TTC549 (cell line): ENCODE measurements around the gene BBS1.
A peak's percentile ranks its signal among the peaks of the same experiment; 100 is the strongest.
"Not testable (repeated sequence)": the region's sequence is repeated elsewhere in the genome, so short reads cannot be mapped to it uniquely, and the experiment has no call there.

Experiments
- FAIRE-seq: peaks from 2 replicates; lab custom pipeline; 2012; peaks lifted over from hg19 to GRCh38; lab: Jason Lieb, UNC

Gene BBS1

GRCh38 chr11:66524304-66525040 lies 14.0 kb downstream of the BBS1 start:
- no peak for FAIRE-seq

- FAIRE-seq, result no peak
Observed at GRCh38 chr11:66529069-66529468, 18.6 kb downstream of the BBS1 start.

DNA sequence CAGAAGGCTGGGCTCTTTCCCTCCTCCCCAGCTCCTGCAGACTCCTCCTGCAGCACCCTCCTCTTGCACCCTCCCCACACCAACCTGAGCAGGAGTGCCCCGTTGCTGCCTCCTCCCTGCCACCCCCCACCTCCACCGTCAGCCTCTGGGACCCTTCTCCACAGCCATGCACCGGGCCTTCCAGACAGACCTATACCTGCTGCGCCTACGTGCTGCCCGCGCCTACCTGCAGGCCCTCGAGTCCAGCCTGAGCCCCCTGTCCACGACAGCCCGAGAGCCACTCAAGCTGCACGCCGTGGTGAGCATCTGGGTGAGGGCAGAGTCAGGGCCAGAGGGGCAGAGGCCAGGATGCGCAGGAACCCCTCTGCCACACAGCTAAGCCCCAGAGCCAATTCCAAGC lies 19.2 kb downstream of the BBS1 start:
- no peak for FAIRE-seq

DNA sequence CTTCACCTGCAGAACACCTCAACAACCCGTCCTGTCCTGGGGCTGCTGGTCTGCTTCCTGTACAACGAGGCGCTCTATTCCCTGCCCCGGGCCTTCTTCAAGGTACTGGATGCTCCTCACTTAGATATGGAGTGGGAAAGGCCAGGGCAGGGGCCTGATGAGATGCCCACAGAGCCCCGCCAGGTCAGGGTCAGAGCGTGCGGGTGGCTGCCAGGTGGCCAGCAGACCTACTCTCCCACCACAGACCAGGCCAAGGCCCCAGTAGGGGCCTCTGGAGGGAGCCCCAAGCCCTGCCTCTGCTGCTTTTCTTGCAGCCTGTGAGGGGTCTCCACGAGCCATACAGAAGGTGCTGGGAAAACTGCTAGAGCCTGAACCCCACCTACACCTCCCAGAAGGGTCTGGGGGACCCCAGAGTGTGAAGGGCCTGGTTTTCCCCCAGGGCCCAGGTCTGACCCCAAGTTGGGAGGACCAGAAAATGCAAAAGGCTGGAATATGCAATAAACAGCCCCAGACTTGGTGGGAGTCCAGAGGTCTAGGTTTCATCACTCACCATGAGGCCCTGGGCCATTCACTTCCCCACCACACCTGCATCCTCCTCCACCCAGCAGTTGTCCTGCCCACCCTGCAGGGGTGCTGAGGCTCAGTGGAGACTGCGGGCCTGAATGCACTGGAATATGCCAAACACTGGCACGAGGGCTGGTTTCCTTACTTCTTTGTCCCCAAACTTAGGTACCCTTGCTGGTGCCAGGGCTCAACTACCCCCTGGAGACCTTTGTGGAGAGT lies 20.7 kb downstream of the BBS1 start:
- FAIRE-seq, result no peak

GRCh38 chr11:66531841-66532240 lies 21.4 kb downstream of the BBS1 start:
- no peak for FAIRE-seq

GRCh38 chr11:66532784-66533183 lies 22.3 kb downstream of the BBS1 start:
- no peak for FAIRE-seq

GRCh38 chr11:66539170-66539869 lies 28.9 kb downstream of the BBS1 start:
- no peak for FAIRE-seq

DNA sequence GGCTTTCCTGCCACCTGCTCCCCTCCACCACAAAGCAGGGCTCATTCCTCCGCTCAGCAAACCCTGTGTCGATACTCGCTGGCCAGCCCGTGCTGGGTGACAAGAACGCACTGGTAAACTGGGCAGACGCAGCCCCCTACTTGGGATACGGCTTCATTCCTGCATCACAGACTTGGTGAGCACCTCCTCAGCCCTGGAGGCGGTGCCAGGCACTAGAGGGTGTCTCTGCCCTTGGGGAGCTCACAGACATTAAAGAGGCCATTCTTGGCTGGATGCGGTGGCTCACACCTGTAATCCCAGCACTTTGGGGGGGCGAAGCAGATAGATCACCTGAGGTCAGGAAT lies 29.4 kb downstream of the BBS1 start:
- FAIRE-seq, result no peak

- not testable (repeated sequence) for FAIRE-seq
Observed at GRCh38 chr11:66540598-66540997, 30.2 kb downstream of the BBS1 start.

DNA sequence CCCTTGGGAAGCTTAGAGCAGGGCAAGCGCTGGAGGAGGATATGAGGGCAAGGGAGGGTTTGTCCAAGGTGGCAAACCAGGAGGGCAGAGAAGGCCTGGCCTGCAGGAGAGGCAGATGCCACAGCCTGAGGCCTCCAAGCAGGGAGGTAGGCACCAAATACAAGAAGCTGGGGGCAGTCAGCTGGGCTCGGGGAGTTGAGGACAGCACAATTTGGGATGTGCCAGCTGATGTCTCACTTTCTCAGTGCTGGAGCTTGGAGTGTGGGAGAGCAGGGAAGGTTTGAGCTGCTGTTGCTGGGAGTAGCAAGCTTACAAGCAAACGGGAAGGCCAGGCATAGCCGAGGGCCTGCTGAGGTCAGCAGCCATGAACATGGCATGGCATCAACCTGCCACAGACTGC lies 31.5 kb downstream of the BBS1 start:
- FAIRE-seq, result no peak

GRCh38 chr11:66542362-66542761 lies 31.9 kb downstream of the BBS1 start:
- FAIRE-seq, result no peak

DNA sequence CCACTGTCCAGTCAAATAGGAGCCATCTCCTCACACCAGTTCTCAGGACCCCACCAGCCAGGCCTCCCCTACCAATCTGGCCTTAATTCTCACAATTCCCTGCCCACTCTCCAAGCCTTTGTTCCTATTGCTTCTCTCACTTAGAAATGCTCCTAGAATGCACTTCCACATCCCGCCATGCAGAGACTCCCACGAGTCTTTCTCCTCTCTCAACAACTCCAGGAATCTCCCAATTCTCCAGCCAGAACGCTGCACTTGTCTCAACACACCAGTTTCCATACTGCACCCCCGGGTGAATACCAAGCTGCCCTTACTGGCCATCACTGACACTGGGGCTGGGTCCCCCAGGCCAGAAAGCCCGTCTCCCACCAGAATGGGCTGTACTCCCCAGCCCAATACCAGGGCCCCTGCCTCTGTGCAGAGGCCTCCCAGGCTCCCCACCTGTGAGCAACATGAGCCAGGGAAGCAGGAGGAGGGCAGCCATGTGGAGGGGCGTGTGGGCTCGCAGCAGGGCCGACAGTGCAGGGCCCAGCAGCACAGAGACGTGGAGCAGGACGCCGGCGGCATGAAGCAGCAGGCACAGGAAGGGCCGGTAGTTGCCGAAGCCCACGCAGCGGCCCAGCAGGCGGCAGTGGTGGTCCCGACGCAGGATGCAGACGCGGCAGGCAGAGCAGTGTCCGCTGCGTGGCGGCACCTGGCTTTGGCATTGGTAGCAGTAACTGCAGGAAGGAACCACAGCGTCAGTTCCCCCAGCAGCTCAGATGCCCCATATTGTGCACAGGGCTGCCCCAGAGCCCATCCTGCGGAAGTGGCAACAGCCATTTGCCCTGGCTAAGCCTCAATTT lies 33.0 kb downstream of the BBS1 start:
- no peak for FAIRE-seq

DNA sequence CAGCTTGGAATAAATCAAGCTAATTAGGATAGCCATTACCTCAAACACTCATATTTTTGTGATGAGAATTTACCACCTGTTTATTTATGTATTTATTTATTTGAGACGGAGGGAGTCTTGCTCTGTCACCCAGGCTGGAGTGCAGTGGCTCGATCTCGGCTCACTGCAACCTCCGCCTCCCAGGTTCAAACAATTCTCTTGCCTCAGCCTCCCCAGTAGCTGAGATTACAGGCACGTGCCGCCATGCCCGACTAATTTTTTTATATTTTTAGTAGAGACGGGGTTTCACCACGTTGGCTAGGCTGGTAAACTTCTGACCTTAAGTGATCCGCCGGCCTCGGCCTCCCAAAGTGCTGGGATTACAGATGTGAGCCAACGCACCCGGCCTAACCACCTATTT lies 34.5 kb downstream of the BBS1 start:
- FAIRE-seq, result not testable (repeated sequence)

- FAIRE-seq, result peak; percentile 88
Observed at GRCh38 chr11:66545701-66546367, 35.4 kb downstream of the BBS1 start, which contains the start of gene ZDHHC24. Gene ZDHHC24, minus strand, starts transcription at chr11:66546048. Its CDS starts 45 bp downstream, at chr11:66546003.

DNA sequence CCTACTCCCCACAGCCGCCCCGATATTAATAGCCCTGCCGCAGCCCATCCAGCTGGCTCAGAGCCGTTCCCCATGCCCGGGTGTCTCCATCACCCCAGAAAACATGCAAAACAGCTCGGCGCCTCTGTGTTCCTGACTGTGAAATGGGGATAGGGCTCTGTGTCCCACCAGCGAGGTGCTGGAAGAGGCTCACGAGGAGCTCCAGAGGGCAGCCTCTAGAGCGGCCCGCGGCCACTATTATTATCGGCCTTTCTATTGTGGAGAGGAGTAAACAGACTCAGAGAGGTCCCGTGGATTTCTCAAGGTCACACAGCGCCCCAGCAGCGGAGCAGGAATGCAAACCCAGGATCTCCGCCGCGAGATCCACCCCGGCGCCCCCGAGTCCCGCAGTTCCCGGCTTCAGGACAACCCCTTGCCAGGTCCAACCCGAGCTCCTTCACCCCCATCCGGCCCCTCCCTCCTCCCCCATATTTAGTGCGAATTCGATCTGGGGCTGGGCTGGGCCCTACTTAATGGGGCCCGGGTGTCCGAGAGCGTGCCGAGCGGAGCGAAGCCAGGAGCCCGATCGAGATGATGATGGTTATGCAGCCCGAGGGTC lies 36.0 kb downstream of the BBS1 start, which contains the start of gene ACTN3:
ACTN3 (plus strand) TSS at position 536 of the 598 bp plus-strand sequence; CDS start at position 571, 35 bp downstream.
- FAIRE-seq, result no peak

DNA sequence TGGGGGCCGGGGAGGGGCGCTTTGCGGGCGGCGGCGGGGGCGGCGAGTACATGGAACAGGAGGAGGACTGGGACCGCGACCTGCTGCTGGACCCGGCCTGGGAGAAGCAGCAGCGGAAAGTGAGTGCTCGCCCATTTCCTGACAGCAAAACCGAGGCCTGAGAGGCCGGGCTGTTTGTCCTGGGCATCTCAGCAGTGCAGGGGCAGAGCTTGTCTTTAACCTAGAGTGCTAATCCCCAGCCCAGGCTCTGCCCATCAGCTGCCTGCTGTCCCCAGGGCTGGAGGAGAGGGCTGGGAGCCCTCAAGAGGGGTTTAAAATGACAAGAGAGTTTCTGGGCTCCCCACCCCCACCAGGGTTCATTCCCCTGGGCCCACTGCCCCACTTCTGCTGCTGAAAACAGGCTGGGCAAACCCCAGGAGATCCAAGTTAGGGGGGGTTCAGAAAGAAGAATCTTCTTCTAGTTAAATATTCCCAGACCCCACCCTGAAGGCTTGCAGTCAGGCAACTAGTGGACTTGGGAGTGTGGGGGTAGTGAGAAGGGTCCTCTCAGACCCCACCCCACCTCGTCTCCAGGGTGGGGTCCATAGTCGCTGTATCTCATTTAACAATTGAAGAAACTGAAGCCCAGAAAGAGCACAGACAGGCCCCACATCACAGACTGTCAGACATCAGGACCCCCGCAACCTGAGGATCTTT lies 36.7 kb downstream of the BBS1 start:
- FAIRE-seq, result no peak

GRCh38 chr11:66547662-66548009 lies 37.2 kb downstream of the BBS1 start:
- no peak for FAIRE-seq

DNA sequence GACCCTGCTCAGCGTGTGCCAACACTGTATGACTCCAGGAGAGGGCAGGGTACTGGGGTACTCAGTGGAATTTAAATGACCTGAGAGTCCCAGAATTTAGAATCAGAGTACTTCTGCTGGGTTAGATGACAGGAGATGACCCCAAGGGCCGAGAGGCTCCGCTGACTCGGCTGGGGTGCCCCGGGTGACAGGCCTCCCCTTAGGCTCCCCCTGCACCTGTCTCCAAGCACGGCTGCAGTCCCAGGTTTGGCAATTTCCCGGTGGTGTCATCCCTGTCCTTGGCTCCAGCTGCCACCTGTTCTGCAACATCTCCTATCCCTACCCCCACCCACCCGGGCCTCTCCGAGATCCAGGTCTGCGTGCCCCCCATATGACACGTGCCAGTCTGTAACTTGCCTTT lies 37.6 kb downstream of the BBS1 start:
- FAIRE-seq, result no peak

- no peak for FAIRE-seq
Observed at GRCh38 chr11:66548774-66549630, 38.6 kb downstream of the BBS1 start.

- no peak for FAIRE-seq
Observed at GRCh38 chr11:66549696-66550095, 39.3 kb downstream of the BBS1 start.
